ENCODE results near the gene OSGEP. TPM values are rescaled to one million over a fixed set of nuclear protein-coding genes. Genes with fewer than 3 reads are reported as not detected.

OSGEP gene
- total RNA-seq, 1 experiment from 2014 or later, result 50.8 TPM

DNA sequence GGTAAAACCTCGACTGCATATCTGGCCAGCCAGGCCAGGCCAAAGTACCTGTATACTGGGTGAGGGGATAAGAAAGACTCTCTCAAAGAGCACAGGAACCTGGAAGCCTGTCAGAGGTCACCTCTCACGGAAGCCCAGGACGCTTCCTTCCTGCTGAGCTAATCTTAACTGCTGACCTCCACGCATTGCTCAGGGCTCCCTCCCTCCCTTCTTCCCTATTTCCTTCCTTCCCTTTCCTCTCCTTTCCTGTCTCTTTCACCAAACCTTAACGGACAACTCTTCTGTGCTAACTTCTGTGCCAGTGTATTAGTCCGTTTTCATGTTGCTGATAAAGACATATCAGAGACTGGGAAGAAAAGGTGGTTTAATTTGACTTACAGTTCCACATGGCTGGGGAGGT is 36.0 kb upstream of the OSGEP start:
- Histone ChIP-seq H3K23me2 (ENCODE audit: insufficient read length, low read depth, low read length, poor library complexity, severe bottlenecking) (no peaks in the 10 kb centered on the region), H3T11ph (ENCODE audit: low read length) (no peak overlapping the region), H3K79me2 (ENCODE audit: insufficient read depth, low read length) (no peaks in the 10 kb centered on the region), H3K4me1 (ENCODE audit: insufficient read depth, low read length) (peaks cover 2% of the 10 kb centered on the region; the same call in 1 of the 2 replicates), H3K56ac (ENCODE audit: insufficient read length, low read depth, low read length) (no peak overlapping the region), H3K4ac (ENCODE audit: low read depth, low read length) (no peak overlapping the region), H3K27ac (ENCODE audit: insufficient read length, low read depth, low read length) (no peak overlapping the region), H3K9me3 (ENCODE audit: control insufficient read depth, low read depth, low read length) (no peaks in the 10 kb centered on the region), H3K23ac (ENCODE audit: insufficient read length, low read depth, low read length) (no peak overlapping the region), H3K14ac (ENCODE audit: insufficient read depth, low read length) (no peak overlapping the region), H3K9ac (ENCODE audit: extremely low read depth, insufficient read length, low read length) (no peak overlapping the region), H4K91ac (ENCODE audit: insufficient read length, low read depth, low read length) (no peak overlapping the region), H3K18ac (ENCODE audit: insufficient read length, low read depth, low read length) (no peak overlapping the region), H3K27me3 (ENCODE audit: insufficient read depth, low read length) (no peaks in the 10 kb centered on the region), H2BK120ac (ENCODE audit: low read depth, low read length, poor library complexity, severe bottlenecking) (no peak overlapping the region), H2BK20ac (ENCODE audit: low read depth, low read length, poor library complexity, severe bottlenecking) (no peak overlapping the region), H2BK5ac (ENCODE audit: insufficient read length, low read length) (no peak overlapping the region), H4K20me1 (ENCODE audit: control insufficient read depth, insufficient read depth, insufficient read length) (no peaks in the 10 kb centered on the region), H2BK12ac (ENCODE audit: insufficient read length, low read depth, low read length) (no peak overlapping the region), H2AFZ (ENCODE audit: low read length) (peak overlapping the region; percentile 71), H2AK5ac (ENCODE audit: insufficient read length, low read length) (no peak overlapping the region), H2BK15ac (ENCODE audit: low read depth, low read length) (no peak overlapping the region), H4K5ac (ENCODE audit: insufficient read length, low read depth, low read length) (no peak overlapping the region), H4K8ac (replicated peaks; ENCODE audit: insufficient read length, low read depth, low read length) (no peak overlapping the region), H3K4me2 (ENCODE audit: insufficient read depth, insufficient read length, low read length) (no peak overlapping the region), H3K79me1 (ENCODE audit: insufficient read depth, low read depth, low read length, poor library complexity, severe bottlenecking) (no peaks in the 10 kb centered on the region)
- H3K27me3 Mint-ChIP-seq (ENCODE audit: low read depth), result peaks cover 3% of the 10 kb centered on the region; the same call in 1 of the 2 replicates
- H3K9me3 Mint-ChIP-seq, result peaks cover 0 to 3% of the 10 kb centered on the region in 2 experiments; a peak in 3 of 5 replicates
- H3K36me3 Mint-ChIP-seq (ENCODE audit: insufficient read depth in 1 of 3, low read depth in 3 of 3), result peaks cover 0 to 4% (median 0%) of the 10 kb centered on the region in 3 experiments; a peak in 2 of 7 replicates
- peaks cover 41 to 43% of the 10 kb centered on the region in 2 experiments for H3K4me1 Mint-ChIP-seq
- H3K4me3 Mint-ChIP-seq, result no peak overlapping the region
- DNase-seq, result no peak
- TF ChIP-seq, protein P1, sequence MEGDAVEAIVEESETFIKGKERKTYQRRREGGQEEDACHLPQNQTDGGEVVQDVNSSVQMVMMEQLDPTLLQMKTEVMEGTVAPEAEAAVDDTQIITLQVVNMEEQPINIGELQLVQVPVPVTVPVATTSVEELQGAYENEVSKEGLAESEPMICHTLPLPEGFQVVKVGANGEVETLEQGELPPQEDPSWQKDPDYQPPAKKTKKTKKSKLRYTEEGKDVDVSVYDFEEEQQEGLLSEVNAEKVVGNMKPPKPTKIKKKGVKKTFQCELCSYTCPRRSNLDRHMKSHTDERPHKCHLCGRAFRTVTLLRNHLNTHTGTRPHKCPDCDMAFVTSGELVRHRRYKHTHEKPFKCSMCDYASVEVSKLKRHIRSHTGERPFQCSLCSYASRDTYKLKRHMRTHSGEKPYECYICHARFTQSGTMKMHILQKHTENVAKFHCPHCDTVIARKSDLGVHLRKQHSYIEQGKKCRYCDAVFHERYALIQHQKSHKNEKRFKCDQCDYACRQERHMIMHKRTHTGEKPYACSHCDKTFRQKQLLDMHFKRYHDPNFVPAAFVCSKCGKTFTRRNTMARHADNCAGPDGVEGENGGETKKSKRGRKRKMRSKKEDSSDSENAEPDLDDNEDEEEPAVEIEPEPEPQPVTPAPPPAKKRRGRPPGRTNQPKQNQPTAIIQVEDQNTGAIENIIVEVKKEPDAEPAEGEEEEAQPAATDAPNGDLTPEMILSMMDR (conservative IDR thresholded peaks at IDR 0.05), result no peak
- H3K27ac Mint-ChIP-seq, result peak overlapping the region in 1 of 3 experiments; percentile 44; a peak in 1 of 7 replicates
- WGBS (ENCODE audit: extremely low coverage, insufficient read length, low lambda C conversion rate), result no CpG with 5 or more reads among the region's 6 CpGs
